HG03095 (cell line): ENCODE results near the gene IFNLR1.

Experiments
- ATAC-seq: cut with Tn5 transposase; IDR thresholded peaks from one replicate; pipeline ENCODE4 v1.9.1; 2021; ENCODE audit warnings: moderate library complexity; ENCODE audit not compliant: unreplicated experiment

The IFNLR1 gene

DNA sequence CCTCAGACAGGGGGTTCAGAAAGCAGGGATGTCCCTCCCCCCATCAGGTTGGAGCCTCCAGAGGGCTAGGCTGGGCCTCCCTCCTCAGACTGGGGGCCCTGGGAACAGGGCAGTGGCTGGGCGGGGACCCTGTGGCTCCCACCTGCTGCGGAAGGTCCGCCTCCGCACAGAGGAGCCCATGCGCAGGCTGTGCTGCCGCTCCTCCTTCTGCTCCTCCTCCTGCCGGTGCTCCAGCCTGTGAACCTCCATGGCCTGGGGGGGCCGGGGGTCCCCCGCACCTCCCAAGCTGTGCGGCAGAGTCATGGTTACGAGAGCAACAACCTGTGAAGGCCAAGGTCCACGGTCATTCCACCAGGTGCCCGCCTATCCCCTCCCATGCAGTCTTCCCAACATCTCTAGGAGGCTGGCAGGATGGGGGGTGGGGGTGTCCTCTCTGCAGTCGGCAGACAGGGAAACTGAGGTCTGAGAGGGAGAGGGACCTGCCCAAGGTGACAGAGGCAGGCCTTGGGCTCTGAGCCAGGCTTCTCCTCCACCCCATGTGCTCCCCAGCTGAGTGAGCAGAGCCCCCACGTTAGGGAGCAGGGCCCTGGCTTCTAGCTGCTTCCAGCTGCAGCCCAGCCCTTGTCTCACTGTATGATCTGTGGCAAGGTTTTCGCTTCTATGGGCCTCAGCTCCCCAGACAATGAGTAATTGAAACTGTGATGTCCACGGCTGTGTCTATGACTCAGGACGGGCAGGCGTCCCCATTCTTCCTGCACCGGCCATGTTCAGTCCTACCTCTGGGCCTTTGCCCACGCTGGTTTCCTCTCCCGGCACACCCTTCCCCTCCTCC, 78.5 kb downstream of the IFNLR1 start:
- ATAC-seq: no peak

DNA sequence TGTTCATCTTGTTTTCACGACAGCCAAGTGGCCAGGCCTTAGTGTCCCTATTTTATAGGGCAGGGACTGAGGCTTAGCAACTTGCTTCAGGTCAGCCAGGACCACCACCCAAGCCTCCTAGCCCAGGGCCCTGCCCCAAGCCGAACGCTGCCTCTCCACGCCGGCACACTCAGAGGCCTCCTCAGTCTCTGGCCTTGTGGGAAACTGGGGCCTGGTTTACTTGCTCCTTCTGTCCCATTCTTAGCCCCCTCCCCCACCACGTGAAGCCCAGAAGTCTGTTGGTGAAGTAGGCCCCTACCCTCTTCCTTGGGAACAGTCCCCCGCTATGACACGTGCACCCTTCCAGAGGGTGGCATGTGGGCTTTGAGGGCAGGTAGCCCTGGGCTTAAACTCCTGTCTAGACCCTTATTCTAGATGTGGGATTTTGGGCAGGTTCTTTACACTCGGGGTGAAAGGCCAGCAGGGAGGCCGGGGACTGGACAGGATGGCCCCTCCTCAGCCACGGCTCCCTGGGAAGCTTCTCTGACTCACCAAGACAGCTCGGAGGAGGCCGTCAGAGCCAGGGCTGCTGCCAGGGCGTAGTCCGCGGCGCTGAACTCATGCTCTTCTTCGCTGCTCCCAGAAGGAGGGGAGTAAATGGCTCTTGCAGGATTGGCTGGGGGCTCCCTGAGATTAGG, 79.5 kb downstream of the IFNLR1 start:
- no peak for ATAC-seq

DNA sequence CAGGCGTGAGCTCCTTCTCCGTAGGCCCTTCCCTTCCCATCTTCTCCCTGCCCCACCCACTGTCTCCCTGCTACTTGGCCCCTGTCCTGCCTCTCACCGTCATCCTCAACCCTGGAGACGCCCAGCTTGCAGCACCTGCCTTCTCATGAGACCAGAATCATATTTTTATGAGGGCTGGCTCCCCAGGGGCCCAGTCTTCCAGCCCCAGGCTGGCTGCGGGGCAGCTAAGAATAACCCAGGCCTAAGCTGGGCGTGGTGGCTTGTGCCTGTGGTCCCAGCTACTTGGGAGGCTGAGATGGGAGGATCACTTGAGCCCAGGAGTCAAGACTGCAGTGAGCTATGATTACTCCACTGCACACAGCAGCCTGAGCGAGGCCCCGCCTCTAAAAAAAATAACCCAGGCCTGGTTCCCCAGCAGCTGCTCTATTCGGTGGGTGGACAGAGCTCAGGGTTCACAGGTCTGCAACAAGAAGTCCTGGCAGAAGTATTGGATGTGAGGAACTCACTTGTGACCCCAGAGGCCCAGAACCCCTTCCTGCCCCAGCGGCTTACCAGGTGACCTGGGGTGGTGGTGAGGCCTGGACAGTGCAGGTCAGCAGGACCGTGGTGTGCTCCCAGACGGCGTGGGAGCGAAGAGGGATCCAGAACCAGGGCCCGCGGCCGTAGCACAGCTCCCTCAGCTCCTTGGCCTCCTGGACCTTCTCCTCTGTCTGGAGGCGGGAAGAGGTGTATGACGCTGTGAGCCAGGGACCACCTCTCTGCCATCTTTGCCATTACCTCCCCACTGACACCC, 81.5 kb downstream of the IFNLR1 start:
- ATAC-seq: no peak

DNA sequence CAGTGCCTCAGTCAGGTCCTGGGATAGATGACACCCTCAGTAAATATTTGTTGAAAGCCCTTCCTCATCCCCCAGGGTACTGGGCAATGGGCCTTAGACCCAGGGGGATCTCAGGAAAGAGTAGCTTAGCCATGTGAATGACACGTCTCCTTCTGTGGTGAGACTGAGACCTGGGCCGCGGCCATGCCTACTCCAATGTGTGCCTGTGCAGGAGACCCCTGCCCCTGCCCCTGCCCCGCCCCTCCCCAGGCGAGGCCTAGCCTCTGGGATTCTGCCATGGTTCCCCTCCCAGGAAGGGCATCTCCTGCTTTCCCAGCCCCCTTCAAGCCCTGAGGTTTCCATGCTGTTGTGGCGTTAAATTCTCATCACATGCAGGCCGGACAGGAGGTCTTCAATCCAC, 82.2 kb downstream of the IFNLR1 start:
- no peak for ATAC-seq
